GM12891 (cell line): ENCODE results near the gene SFXN5.

Source experiments
- POLR2A ChIP-seq: IDR thresholded peaks from 2 replicates; pipeline ENCODE4 v1.6.1; 2011; ENCODE audit warnings: low read depth, low read length, control low read depth
- POLR2AphosphoS5 ChIP-seq: IDR thresholded peaks from 2 replicates; pipeline ENCODE4 v1.6.1; 2011; ENCODE audit warnings: low read depth, low read length, control low read depth

GRCh38 chr2:72961853-72962468, 109.6 kb downstream of the SFXN5 start:
- no peak for TF ChIP-seq POLR2AphosphoS5
- no peak for TF ChIP-seq POLR2A
